ENCODE data around the gene PACRG.

PACRG gene

GRCh38 chr6:163023700-163024099, 295.9 kb downstream of the PACRG start:
- DNase-seq, result no peak

- DNase-seq, result no peak
These were observed 299.1 kb downstream of the PACRG start for GRCh38 chr6:163026893-163027292.

- DNase-seq, result no peak
These were observed 303.2 kb downstream of the PACRG start for GRCh38 chr6:163030980-163031379.

- no peak for DNase-seq
These were observed 304.2 kb downstream of the PACRG start for GRCh38 chr6:163031931-163032330.

GRCh38 chr6:163036160-163036645, 308.4 kb downstream of the PACRG start:
- no peak for DNase-seq

- DNase-seq, result no peak
These were observed 310.5 kb downstream of the PACRG start for GRCh38 chr6:163038317-163038716.

- DNase-seq, result no peak
These were observed 320.6 kb downstream of the PACRG start for GRCh38 chr6:163048345-163048744.

- no peak for DNase-seq
These were observed 326.0 kb downstream of the PACRG start for GRCh38 chr6:163053667-163054344.

GRCh38 chr6:163054641-163055040, 326.9 kb downstream of the PACRG start:
- DNase-seq, result no peak

- DNase-seq, result no peak
These were observed 329.5 kb downstream of the PACRG start for GRCh38 chr6:163057260-163057659.

- DNase-seq, result no peak
These were observed 335.0 kb downstream of the PACRG start for GRCh38 chr6:163062790-163063189.

GRCh38 chr6:163063561-163063960, 335.8 kb downstream of the PACRG start:
- no peak for DNase-seq

- no peak for DNase-seq
These were observed 336.6 kb downstream of the PACRG start for GRCh38 chr6:163064397-163064796.

GRCh38 chr6:163066200-163066599, 338.4 kb downstream of the PACRG start:
- DNase-seq, result no peak

- no peak for DNase-seq
These were observed 349.4 kb downstream of the PACRG start for GRCh38 chr6:163077134-163077533.

GRCh38 chr6:163078712-163079111, 350.9 kb downstream of the PACRG start:
- no peak for DNase-seq

GRCh38 chr6:163080228-163080627, 352.5 kb downstream of the PACRG start:
- no peak for DNase-seq

- DNase-seq, result no peak
These were observed 355.4 kb downstream of the PACRG start for GRCh38 chr6:163083141-163083540.

- no peak for DNase-seq
These were observed 357.7 kb downstream of the PACRG start for GRCh38 chr6:163085426-163085825.

GRCh38 chr6:163085861-163086623, 358.3 kb downstream of the PACRG start:
- DNase-seq, result no peak

GRCh38 chr6:163086624-163086920, 358.8 kb downstream of the PACRG start:
- DNase-seq, result no peak

GRCh38 chr6:163087981-163088380, 360.2 kb downstream of the PACRG start:
- DNase-seq, result no peak

GRCh38 chr6:163092876-163093275, 365.1 kb downstream of the PACRG start:
- no peak for DNase-seq

GRCh38 chr6:163094881-163095280, 367.1 kb downstream of the PACRG start:
- no peak for DNase-seq

GRCh38 chr6:163095401-163095800, 367.6 kb downstream of the PACRG start:
- no peak for DNase-seq

Data from stimulated activated CD4-positive, alpha-beta T cell treated with anti-CD3 and anti-CD28 coated beads, Interleukin-12 subunit alpha, Interleukin-12 subunit beta, amount 100 ng/mL, for 4 hours (primary cell).